ENCODE results near the gene ANGEL1.
A peak's percentile ranks its signal among the peaks of the same experiment; 100 is the strongest.

ANGEL1 gene, protein sequence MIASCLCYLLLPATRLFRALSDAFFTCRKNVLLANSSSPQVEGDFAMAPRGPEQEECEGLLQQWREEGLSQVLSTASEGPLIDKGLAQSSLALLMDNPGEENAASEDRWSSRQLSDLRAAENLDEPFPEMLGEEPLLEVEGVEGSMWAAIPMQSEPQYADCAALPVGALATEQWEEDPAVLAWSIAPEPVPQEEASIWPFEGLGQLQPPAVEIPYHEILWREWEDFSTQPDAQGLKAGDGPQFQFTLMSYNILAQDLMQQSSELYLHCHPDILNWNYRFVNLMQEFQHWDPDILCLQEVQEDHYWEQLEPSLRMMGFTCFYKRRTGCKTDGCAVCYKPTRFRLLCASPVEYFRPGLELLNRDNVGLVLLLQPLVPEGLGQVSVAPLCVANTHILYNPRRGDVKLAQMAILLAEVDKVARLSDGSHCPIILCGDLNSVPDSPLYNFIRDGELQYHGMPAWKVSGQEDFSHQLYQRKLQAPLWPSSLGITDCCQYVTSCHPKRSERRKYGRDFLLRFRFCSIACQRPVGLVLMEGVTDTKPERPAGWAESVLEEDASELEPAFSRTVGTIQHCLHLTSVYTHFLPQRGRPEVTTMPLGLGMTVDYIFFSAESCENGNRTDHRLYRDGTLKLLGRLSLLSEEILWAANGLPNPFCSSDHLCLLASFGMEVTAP

GRCh38 chr14:76812422-76813383 lies at the start of gene ANGEL1:
TSS of gene ANGEL1 (minus strand) at chr14:76812882. CDS start at chr14:76812827, 55 bp downstream.
- peak within 1 kb of the TSS; percentile 79 for H3K4me3 ChIP-seq (ENCODE audit: low read depth, low read length)

- H3K4me3 ChIP-seq (ENCODE audit: low read depth, low read length) = no peak overlapping the region
Observed at GRCh38 chr14:76861574-76862255, 49.0 kb upstream of the ANGEL1 start.

DNA sequence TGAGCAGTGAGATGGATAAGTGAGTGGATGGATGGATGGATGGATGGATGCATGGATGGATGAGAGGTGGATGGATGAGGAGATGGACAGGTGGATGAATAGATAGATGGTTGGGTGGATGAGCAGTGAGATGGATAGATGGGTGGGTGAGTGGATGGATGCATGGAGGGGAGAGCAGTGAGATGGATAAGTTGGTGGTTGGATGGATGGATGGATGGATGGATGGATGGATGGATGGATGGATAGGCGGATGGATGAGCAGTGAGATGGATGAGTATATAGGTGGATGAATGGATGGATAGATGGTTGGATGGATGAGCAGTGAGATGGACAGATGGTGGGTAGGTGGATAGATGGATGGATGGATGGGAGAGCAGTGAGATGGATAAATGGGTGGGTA lies 44.1 kb upstream of the ANGEL1 start:
- H3K4me3 ChIP-seq (ENCODE audit: low read depth, low read length) = no peak overlapping the region

DNA sequence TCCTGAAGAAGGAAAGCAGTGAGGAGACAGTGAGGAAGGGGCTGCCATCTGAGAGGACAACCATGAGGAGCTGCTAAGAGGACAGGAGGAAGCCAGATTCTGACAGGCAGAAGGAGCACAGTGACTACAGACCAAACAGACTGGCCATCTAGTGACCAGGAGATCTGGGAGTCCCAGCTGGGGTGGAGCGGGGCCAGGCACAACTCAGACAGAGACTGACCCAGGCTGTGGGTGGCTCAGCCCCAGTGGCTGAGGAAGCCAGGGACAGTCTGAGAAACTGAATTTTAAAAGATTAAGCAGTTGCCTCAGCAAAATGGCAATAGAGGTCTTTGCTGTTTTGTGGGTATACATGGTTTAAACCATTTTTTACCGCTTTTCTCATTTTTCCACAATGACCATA lies 42.4 kb upstream of the ANGEL1 start:
- no peak overlapping the region for H3K4me3 ChIP-seq (ENCODE audit: low read depth, low read length)

DNA sequence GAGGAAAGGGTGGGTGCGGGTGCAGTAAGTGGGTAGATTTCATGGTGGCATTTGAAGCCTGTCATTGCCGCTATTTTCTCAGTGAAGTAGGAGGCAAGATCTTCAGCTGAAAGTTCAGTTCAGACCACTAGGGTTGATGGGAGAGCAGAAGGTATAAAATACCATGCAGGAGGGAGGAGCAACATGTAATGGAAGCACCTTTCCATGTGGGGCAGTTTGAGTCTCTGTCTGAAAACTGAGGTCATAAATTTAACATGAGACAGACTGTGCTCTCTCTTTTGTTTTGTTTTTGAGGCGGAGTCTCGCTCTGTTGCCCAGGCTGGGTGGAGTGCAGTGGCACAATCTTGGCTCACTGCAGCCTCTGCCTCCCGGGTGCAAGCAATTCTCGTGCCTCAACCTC lies 36.2 kb upstream of the ANGEL1 start:
- no peak overlapping the region for H3K4me3 ChIP-seq (ENCODE audit: low read depth, low read length)

GRCh38 chr14:76846331-76847047 lies 33.8 kb upstream of the ANGEL1 start:
- no peak overlapping the region for H3K4me3 ChIP-seq (ENCODE audit: low read depth, low read length)

DNA sequence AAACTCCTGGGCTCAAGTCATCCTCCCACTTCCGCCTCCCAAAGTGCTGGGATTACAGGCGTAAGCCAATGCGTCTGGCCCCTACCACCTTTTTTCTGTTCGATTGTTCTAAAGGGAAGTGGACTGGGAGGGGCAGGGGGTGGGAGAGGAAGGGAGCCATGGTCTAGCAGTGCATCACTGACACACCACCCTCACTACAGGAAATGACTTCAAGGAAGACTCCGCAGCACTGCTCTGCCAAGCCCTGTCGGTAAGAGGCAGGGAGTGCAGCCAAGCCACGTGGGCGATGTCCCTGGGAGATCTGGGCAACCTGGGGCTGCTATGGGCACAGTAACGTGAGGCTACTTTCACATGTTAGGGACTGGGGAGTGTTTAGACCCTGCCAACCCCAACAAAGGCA lies 31.5 kb upstream of the ANGEL1 start:
- H3K4me3 ChIP-seq (ENCODE audit: low read depth, low read length) = no peak overlapping the region

DNA sequence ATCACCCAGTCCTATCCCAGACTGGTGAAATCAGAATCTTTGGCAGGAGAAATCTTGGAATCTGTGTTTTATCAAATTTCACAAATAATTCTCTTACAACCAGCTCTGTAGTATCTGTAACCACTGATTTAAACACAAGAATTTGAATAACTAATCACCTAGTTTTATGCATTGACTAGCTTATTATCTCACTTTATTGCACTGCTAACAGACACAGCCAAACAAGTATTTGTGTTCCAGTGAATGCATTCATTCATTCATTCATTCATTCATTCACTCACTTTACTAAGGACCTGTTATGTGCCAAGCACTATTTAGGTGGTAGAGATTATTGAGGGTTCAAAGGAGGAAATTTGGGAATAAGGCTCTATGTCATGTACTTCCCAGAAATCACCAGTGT lies 29.7 kb upstream of the ANGEL1 start:
- H3K4me3 ChIP-seq (ENCODE audit: low read depth, low read length) = no peak overlapping the region

DNA sequence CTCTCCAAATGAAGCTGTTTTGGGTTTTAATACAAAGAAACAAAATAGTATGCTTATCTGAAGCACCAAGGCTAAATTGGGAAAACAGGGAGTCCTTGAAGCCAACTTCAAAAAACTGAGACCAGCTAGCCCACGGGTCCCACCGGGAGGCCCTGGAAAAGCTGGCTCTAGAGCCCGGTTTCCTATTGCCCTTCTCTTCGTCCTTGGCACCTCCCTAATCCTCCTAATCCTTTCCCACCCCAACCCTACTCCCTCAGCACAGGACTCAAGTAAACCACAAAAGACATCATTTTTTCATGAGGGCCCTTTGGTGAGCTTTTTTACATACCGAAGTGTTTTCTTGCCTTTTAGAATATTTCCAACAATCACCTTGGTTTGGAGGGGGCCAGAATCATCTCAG lies 24.8 kb upstream of the ANGEL1 start:
- H3K4me3 ChIP-seq (ENCODE audit: low read depth, low read length) = no peak overlapping the region

GRCh38 chr14:76836029-76836630 lies 23.4 kb upstream of the ANGEL1 start:
- no peak overlapping the region for H3K4me3 ChIP-seq (ENCODE audit: low read depth, low read length)

DNA sequence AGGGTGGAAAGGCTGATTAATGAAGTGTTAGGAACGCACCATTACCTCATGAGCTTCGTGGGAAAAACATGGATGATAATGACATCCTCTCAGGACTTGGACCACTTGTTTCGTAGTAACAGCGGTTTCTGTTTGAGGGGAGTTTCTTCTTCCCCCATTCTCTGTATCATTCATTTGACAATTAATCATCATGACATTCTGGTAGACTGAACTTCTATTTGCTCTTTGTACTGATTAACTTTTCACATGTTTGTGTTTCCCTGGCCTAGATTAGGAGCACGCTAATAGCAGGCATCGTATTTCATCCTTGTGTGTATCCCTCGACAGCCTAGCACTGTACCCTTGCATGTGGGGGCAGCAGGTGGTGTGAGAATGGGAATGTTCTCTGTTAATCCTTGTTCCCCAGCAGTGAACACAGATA lies 21.6 kb upstream of the ANGEL1 start:
- no peak overlapping the region for H3K4me3 ChIP-seq (ENCODE audit: low read depth, low read length)

GRCh38 chr14:76833011-76833410 lies 20.3 kb upstream of the ANGEL1 start:
- no peak overlapping the region for H3K4me3 ChIP-seq (ENCODE audit: low read depth, low read length)

GRCh38 chr14:76832503-76832988 lies 19.9 kb upstream of the ANGEL1 start:
- H3K4me3 ChIP-seq (ENCODE audit: low read depth, low read length) = no peak overlapping the region

- H3K4me3 ChIP-seq (ENCODE audit: low read depth, low read length) = no peak overlapping the region
Observed at GRCh38 chr14:76830556-76830955, 17.9 kb upstream of the ANGEL1 start.

GRCh38 chr14:76829650-76830421 lies 17.2 kb upstream of the ANGEL1 start:
- no peak overlapping the region for H3K4me3 ChIP-seq (ENCODE audit: low read depth, low read length)

DNA sequence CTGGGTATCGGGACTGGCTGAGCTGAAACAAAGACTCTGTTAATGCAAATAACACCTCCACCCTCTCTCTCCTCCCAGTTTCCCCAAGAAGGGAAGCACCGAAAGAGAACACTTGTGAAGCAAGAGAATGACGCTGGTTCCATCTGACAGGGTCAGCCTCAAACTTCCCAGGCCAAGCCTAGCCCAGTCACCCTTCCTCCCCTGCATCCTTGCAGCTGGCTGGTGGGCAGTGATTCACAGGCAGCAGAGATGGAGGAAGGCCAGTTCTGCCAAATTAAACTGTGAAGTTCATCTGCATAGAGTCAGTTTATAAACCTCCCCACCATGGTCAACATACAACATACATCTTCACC lies 16.3 kb upstream of the ANGEL1 start:
- no peak overlapping the region for H3K4me3 ChIP-seq (ENCODE audit: low read depth, low read length)

DNA sequence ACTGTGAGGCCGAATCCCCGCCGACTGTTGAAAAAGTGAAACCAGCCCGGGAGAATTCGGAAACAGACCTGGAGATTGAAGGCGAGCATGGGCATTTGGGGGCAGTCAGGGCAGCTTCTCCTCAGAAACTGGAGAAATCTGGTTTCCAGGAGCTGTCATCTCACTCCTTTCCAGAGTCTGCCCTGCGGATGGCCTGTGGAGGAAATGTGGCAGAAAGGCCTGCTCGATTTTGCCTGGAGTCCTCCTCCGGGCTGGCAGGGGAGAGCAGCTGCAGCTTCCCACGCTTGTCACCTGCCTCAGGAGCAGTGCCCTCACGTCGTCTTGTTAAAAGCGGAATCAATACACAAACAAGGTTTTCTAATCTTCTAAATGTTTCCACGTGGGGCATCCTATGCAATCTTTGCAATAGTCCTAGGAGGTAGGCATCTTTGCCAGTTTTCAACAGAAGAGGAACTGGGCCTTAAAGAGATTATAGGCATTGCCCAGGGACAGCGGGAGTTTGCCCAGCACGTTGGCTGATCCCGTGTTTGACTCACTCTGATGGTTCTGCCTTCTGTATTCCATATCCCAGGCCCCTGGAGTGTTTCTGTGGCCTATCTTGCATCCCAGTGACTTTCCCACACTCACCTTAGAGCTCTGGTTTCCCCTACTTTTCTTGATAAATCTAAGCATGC lies 15.8 kb upstream of the ANGEL1 start:
- no peak overlapping the region for H3K4me3 ChIP-seq (ENCODE audit: low read depth, low read length)

DNA sequence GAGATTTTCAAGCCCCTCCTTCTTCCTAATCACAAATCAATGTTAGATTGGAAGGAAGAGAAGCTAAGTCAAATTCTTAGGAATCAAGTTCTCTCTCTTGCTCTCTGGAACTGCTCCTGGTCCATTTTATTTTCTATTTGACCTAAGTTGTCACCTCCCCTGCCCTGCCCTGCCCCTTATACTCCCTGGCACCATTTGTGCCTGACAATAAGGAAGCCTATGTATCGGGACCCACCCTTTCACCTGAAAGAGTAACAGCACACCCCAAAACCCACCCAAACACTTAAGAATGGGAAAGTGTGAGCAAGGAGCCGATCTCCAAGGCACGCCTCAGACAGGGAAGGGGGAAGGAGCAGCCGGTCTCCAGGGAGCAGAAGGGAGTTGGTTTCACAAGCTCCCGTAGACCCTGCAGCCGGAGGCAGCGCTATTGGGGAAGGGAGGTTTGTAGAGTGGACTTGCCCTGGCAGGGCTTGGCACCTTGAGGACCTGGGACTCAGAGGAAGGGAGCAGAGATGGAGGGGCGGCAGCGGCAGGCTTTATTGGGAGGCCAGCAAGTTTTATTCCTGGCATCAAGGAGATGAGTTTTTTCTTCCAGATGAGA lies 15.1 kb upstream of the ANGEL1 start:
- H3K4me3 ChIP-seq (ENCODE audit: low read depth, low read length) = no peak overlapping the region

Data from iPS-11a (cell line).